Fibroblast of peridontal ligament (primary cell): ENCODE results near the gene RNF169.
"Not testable (repeated sequence)": the region's sequence is repeated elsewhere in the genome, so short reads cannot be mapped to it uniquely, and the experiment has no call there.

Experiments used
- DNase-seq: peaks from one replicate; pipeline ENCODE4 v3.0.0-alpha.2; 2010; ENCODE audit errors: extremely low read depth

RNF169 gene

GRCh38 chr11:74768172-74768651 lies 19.6 kb downstream of the RNF169 start:
- DNase-seq: not testable (repeated sequence)

- no peak for DNase-seq
These were observed 20.5 kb downstream of the RNF169 start for GRCh38 chr11:74769055-74769707.

GRCh38 chr11:74770456-74770855 lies 21.8 kb downstream of the RNF169 start:
- DNase-seq: no peak

GRCh38 chr11:74771139-74771538 lies 22.5 kb downstream of the RNF169 start:
- DNase-seq: no peak

- peak; percentile 53 for DNase-seq
These were observed 24.8 kb downstream of the RNF169 start for GRCh38 chr11:74773476-74773875.

GRCh38 chr11:74775762-74776161 lies 27.1 kb downstream of the RNF169 start:
- no peak for DNase-seq

- DNase-seq: no peak
These were observed 27.9 kb downstream of the RNF169 start for GRCh38 chr11:74776546-74776945.

- no peak for DNase-seq
These were observed 28.4 kb downstream of the RNF169 start for GRCh38 chr11:74777038-74777437.

- no peak for DNase-seq
These were observed 29.2 kb downstream of the RNF169 start for GRCh38 chr11:74777877-74778276.

- DNase-seq: no peak
These were observed 29.9 kb downstream of the RNF169 start for GRCh38 chr11:74778581-74778980.

- peak; percentile 22 for DNase-seq
These were observed 31.8 kb downstream of the RNF169 start for GRCh38 chr11:74780248-74781005.

GRCh38 chr11:74783241-74783871 lies 34.7 kb downstream of the RNF169 start:
- peak; percentile 59 for DNase-seq

- DNase-seq: peak; percentile 5
These were observed 35.6 kb downstream of the RNF169 start for GRCh38 chr11:74784234-74784633.

GRCh38 chr11:74784726-74785125 lies 36.1 kb downstream of the RNF169 start:
- no peak for DNase-seq

GRCh38 chr11:74786574-74786973 lies 37.9 kb downstream of the RNF169 start:
- no peak for DNase-seq

- DNase-seq: no peak
These were observed 42.9 kb downstream of the RNF169 start for GRCh38 chr11:74791333-74792100.

- DNase-seq: no peak
These were observed 57.6 kb downstream of the RNF169 start for GRCh38 chr11:74806267-74806666.

GRCh38 chr11:74809801-74810200 lies 61.2 kb downstream of the RNF169 start:
- no peak for DNase-seq

GRCh38 chr11:74815966-74816365 lies 67.3 kb downstream of the RNF169 start:
- no peak for DNase-seq

- no peak for DNase-seq
These were observed 68.0 kb downstream of the RNF169 start for GRCh38 chr11:74816664-74817063.

GRCh38 chr11:74818283-74818946 lies 69.8 kb downstream of the RNF169 start:
- DNase-seq: no peak
